HUES6 (cell line): ENCODE measurements around the gene CIAO3.

Experiments used
- H3K27ac ChIP-seq: 2 replicates; pipeline ENCODE4 v1.7.0; 2013; ENCODE audit warnings: low read depth, mild to moderate bottlenecking, low read length, inconsistent platforms
- H3K27me3 ChIP-seq: 2 replicates; pipeline ENCODE4 v1.6.1; 2013; ENCODE audit warnings: low read length; ENCODE audit not compliant: control insufficient read depth, insufficient read depth
- H3K36me3 ChIP-seq: 2 replicates; pipeline ENCODE4 v1.6.1; 2013; ENCODE audit warnings: low read length; ENCODE audit not compliant: control insufficient read depth, insufficient read depth
- H3K4me1 ChIP-seq: 2 replicates; pipeline ENCODE4 v1.6.1; 2013; ENCODE audit warnings: low read length; ENCODE audit not compliant: control insufficient read depth, insufficient read depth
- H3K4me3 ChIP-seq: 2 replicates; pipeline ENCODE4 v1.5.1; 2013; ENCODE audit warnings: low read depth, low read length
- H3K9ac ChIP-seq: one replicate; pipeline ENCODE4 v1.6.1; 2013; ENCODE audit warnings: mild to moderate bottlenecking, low read length
- H3K9me3 ChIP-seq: 2 replicates; pipeline ENCODE4 v1.6.1; 2013; ENCODE audit warnings: low read depth, low read length; ENCODE audit not compliant: control insufficient read depth, insufficient read depth

CIAO3 gene

GRCh38 chr16:774086-775001 is 33.5 kb upstream of the CIAO3 start:
- H3K27me3 ChIP-seq, result no peaks in the 10 kb centered on the region
- no peak overlapping the region for H3K9ac ChIP-seq
- no peaks in the 10 kb centered on the region for H3K9me3 ChIP-seq
- H3K27ac ChIP-seq, result no peak overlapping the region
- H3K4me3 ChIP-seq, result no peak overlapping the region
- no peaks in the 10 kb centered on the region for H3K36me3 ChIP-seq
- H3K4me1 ChIP-seq, result no peaks in the 10 kb centered on the region; the same call in 1 of the 2 replicates

DNA sequence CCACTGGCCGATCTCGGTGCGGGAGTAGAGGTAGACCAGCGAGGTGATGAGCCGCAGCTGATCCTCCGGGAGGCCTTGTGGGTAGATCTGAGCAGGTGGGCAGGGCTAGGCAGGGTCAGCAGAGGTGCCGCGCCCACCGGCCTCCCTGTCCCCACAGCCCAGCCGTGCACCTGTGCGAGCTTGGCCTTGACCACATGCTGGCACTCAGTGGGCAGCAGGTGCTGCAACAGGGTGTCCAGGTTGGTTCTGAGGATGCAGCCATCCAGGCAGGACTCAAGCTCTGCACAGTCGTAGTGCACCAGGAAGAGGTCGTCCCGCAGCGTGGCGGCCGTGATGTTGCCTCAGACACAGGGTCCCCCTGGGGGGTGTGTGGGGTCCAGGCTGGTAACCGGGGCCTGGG is 32.2 kb upstream of the CIAO3 start:
- Histone ChIP-seq H3K27ac (no peak overlapping the region), H3K9me3 (no peaks in the 10 kb centered on the region), H3K4me3 (no peak overlapping the region), H3K36me3 (no peaks in the 10 kb centered on the region), H3K27me3 (no peaks in the 10 kb centered on the region), H3K4me1 (no peaks in the 10 kb centered on the region; the same call in 1 of the 2 replicates), H3K9ac (no peak overlapping the region)

GRCh38 chr16:770411-770810 is 29.6 kb upstream of the CIAO3 start:
- Histone ChIP-seq H3K27me3 (no peaks in the 10 kb centered on the region), H3K9me3 (no peaks in the 10 kb centered on the region), H3K27ac (no peak overlapping the region), H3K4me3 (no peak overlapping the region), H3K36me3 (no peaks in the 10 kb centered on the region), H3K9ac (no peak overlapping the region), H3K4me1 (no peaks in the 10 kb centered on the region; the same call in 1 of the 2 replicates)

GRCh38 chr16:769934-770333 is 29.1 kb upstream of the CIAO3 start:
- H3K27ac ChIP-seq, result no peak overlapping the region
- H3K27me3 ChIP-seq, result no peaks in the 10 kb centered on the region
- H3K4me3 ChIP-seq, result no peak overlapping the region
- H3K9me3 ChIP-seq, result no peaks in the 10 kb centered on the region
- no peaks in the 10 kb centered on the region; the same call in 1 of the 2 replicates for H3K4me1 ChIP-seq
- H3K9ac ChIP-seq, result no peak overlapping the region
- no peaks in the 10 kb centered on the region for H3K36me3 ChIP-seq

GRCh38 chr16:769184-769784 is 28.5 kb upstream of the CIAO3 start:
- no peaks in the 10 kb centered on the region; the same call in 1 of the 2 replicates for H3K4me1 ChIP-seq
- H3K9ac ChIP-seq, result no peak overlapping the region
- no peak overlapping the region for H3K4me3 ChIP-seq
- H3K9me3 ChIP-seq, result no peaks in the 10 kb centered on the region
- no peaks in the 10 kb centered on the region for H3K36me3 ChIP-seq
- no peaks in the 10 kb centered on the region for H3K27me3 ChIP-seq
- no peak overlapping the region for H3K27ac ChIP-seq

GRCh38 chr16:768428-768827 is 27.6 kb upstream of the CIAO3 start:
- Histone ChIP-seq H3K27me3 (no peaks in the 10 kb centered on the region), H3K9me3 (no peaks in the 10 kb centered on the region), H3K4me1 (no peaks in the 10 kb centered on the region; the same call in 1 of the 2 replicates), H3K27ac (no peak overlapping the region), H3K9ac (no peak overlapping the region), H3K36me3 (no peaks in the 10 kb centered on the region), H3K4me3 (no peak overlapping the region; the same call in 1 of the 2 replicates)

- Histone ChIP-seq H3K36me3 (no peaks in the 10 kb centered on the region), H3K4me3 (no peak overlapping the region), H3K27me3 (no peaks in the 10 kb centered on the region), H3K9ac (no peak overlapping the region), H3K27ac (no peak overlapping the region), H3K4me1 (no peaks in the 10 kb centered on the region; the same call in 1 of the 2 replicates), H3K9me3 (no peaks in the 10 kb centered on the region)
Observed at GRCh38 chr16:767743-768235, 27.0 kb upstream of the CIAO3 start.

GRCh38 chr16:766820-767640 is 26.2 kb upstream of the CIAO3 start:
- Histone ChIP-seq H3K4me1 (no peaks in the 10 kb centered on the region; the same call in 1 of the 2 replicates), H3K27ac (no peak overlapping the region), H3K27me3 (no peaks in the 10 kb centered on the region)

GRCh38 chr16:766008-766819 is 25.4 kb upstream of the CIAO3 start:
- Histone ChIP-seq H3K9me3 (no peaks in the 10 kb centered on the region), H3K36me3 (no peaks in the 10 kb centered on the region), H3K4me1 (no peaks in the 10 kb centered on the region; the same call in 1 of the 2 replicates), H3K4me3 (no peak overlapping the region), H3K27ac (no peak overlapping the region), H3K9ac (no peak overlapping the region), H3K27me3 (no peaks in the 10 kb centered on the region)

More at GRCh38 chr16:766820-767640, 26.2 kb upstream of the CIAO3 start:
- no peak overlapping the region for H3K4me3 ChIP-seq
- H3K9ac ChIP-seq, result no peak overlapping the region
- H3K9me3 ChIP-seq, result no peaks in the 10 kb centered on the region
- H3K36me3 ChIP-seq, result no peaks in the 10 kb centered on the region

- Histone ChIP-seq H3K27me3 (no peaks in the 10 kb centered on the region), H3K36me3 (no peaks in the 10 kb centered on the region), H3K4me1 (peaks cover 2% of the 10 kb centered on the region; the same call in 1 of the 2 replicates), H3K9ac (no peak overlapping the region), H3K27ac (no peak overlapping the region), H3K4me3 (no peak overlapping the region), H3K9me3 (no peaks in the 10 kb centered on the region)
Observed at GRCh38 chr16:765488-765865, 24.7 kb upstream of the CIAO3 start.
